T-helper 2 cell (primary cell): ENCODE measurements around the gene CCDC69.
"Not testable (repeated sequence)": the region's sequence is repeated elsewhere in the genome, so short reads cannot be mapped to it uniquely, and the experiment has no call there.

Experiments used
- DNase-seq, 5 experiments: peaks; one replicate each; pipeline versions ENCODE4 v3.0.0 to v3.0.0-alpha.2; 2012 to 2022

Gene CCDC69

DNA sequence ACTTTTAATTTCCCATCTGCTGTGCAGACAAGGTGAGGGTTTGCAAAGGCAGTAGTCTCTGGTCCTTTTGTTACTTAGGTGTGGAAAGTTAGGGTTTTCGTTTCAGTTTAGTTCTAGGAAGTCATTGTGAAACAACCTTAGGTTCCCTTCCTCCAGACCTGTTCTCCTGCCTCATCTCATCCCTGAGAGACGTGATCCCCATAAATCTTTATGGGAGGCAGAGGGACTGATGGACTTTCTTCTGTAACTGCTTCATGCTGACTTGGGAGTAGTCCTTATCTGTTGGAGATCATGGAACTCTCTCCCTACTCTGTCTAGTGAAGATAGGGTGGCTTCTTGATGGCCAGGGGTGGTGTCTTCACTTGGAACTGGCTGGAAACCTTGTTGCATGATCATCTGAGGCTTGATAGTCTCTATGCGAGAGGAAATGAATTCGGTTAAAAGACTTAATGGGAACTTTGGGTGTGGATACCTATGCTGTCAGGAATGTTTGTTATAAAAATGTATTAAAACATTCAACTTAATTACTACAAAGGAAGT, 21.9 kb upstream of the CCDC69 start:
- DNase-seq = no peak

DNA sequence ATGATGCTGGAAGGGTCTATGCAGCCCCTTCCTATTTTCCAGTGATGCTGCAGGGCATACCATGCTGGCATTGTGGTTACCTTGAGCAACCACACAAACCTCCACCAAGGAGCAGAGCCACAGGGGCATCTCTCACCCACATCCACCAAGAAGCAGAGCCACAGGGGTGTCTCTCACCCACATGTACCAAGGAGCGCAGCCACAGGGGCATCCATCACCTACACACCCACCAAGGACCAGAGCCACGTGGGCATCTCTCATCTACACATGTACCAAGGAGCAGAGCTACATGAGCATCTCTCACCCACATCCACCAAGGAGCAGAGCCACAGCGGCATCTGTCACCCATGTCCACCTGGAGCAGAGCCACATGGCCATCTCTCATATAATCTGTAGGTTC, 20.3 kb upstream of the CCDC69 start:
- DNase-seq = peak in 1 of 5 experiments; percentile 79

DNA sequence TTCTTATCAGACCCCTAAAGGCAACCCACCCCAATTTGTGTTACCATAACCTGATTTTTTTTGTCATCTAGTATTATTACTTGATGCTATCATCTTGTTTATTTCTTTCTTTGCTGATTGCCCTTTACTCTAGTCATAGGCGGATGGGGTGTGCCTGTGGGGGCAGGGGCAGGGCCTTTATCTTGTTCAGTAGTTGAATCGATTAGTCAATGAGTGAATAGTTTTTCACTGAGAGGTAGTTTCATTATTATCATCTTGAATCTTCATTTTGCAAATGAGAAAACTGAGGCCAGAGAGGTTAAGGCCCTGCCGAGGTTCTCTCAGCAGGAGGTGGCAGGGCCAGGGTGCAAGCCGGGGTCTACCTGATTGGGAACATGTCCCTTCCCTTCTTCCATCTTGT, 19.7 kb upstream of the CCDC69 start:
- DNase-seq = peak in 2 of 5 experiments; percentile 16 to 79

DNA sequence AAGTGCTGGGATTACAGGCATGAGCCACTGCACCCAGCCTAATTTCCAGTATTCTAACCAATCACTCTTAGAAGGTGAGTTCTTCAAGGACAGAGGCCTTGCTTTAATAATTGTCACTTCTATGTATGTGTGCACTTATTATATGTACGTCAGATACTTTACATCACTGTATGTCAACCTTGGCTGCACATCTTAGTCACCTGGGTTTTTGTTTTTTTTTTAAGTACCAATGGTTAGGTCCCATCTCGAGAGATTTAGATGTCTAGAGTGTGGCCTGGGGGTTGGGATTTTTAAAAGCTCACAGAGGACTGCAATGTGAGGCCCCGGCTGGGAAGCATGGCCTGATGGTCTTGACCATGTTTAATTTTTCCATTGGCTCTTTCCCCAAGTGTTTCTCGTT, 19.2 kb upstream of the CCDC69 start:
- no peak for DNase-seq

GRCh38 chr5:151240924-151241635, 17.2 kb upstream of the CCDC69 start:
- DNase-seq = no peak

DNA sequence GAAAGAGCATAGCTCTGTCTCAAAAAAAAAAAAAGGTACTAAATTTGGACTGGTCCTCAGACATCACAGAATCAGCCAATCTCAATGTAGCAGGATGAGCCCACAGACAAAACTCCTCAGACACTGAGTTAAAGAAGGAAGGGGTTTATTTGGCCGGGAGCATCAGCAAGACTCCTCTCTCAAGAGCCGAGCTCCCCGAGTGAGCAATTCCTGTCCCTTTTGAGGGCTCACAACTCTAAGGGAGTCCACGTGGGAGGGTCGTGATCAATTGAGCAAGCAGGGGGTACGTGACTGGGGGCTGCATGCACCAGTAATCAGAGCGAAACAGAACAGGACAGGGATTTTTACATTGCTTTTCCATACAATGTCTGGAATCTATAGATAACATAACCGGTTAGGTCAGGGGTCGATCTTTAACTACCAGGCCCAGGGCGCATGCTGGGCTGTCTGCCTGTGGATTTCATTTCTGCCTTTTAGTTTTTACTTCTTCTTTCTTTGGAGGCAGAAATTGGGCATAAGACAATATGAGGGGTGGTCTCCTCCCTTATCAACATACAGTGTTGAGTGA, 16.5 kb upstream of the CCDC69 start:
- not testable (repeated sequence) for DNase-seq

DNA sequence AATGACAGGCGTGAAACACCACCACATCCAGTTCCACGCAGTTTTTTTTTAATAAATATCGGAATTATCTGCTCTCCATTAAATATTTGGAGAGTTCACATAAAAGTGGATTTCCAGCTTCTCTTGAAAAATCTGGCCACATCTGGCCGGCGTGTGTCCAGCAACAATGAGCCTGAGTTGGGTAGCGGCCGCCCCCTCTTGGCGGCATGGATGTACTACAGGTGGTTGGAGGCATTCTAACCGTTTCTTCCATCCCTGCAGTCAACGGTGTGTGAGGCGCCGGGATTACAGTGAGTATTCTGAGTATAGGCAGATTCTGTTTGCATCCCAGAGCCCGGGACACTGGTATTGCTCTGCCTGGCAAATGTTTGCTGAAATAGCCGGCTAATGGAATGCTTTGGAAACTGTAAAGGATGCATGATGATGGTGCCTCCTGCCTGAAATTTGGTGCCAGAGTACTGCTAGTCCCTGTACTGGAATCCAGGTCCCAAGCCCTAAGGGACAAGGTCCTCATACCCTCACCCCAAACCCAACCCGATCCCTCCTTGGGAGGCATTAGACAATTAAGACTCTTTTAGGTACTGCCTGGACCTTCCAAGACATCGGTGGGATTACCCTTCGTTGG, 15.5 kb upstream of the CCDC69 start:
- peak in 3 of 5 experiments; percentile 37 to 39 (median 39) for DNase-seq

DNA sequence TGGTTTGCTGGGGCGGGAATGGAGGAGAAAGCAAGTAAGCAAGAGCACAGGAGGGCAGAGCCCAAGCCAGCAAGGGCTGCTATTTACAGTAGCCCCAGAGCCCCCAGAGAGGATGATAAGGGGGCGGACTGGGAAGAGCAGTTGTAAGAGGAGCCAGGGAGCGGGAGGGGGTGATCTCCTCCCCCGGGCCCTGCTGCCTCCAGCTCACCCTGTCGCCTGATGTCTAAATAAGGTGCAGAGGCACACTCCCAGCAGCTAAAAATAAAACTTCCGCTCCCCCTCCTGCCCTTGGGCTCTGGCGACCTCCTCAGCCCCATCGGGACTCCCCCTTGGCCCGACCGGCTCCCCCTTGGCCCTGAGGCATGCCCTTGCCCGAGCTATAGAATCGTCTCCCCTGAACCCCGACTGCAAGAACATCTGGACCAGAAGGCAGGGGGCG, 14.4 kb upstream of the CCDC69 start:
- no peak for DNase-seq

GRCh38 chr5:151237685-151238084, 13.8 kb upstream of the CCDC69 start:
- DNase-seq = no peak

- no peak for DNase-seq
Measured at GRCh38 chr5:151236888-151237287, 13.0 kb upstream of the CCDC69 start.

DNA sequence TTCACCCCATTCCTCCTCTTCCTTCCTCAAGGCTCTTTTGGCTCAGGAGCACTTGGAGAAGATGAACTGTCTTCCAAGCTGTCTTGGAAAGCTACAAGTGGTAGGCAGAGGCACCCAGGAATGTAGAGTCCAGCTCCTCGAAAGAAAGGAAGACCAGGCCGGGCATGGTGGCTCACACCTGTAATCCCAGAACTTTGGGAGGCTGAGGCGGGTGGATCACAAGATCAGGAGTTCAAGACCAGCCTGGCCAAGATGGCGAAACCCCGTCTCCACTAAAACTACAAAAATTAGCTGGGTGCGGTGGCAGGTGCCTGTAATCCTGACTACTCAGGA, 11.3 kb upstream of the CCDC69 start:
- DNase-seq = not testable (repeated sequence)

DNA sequence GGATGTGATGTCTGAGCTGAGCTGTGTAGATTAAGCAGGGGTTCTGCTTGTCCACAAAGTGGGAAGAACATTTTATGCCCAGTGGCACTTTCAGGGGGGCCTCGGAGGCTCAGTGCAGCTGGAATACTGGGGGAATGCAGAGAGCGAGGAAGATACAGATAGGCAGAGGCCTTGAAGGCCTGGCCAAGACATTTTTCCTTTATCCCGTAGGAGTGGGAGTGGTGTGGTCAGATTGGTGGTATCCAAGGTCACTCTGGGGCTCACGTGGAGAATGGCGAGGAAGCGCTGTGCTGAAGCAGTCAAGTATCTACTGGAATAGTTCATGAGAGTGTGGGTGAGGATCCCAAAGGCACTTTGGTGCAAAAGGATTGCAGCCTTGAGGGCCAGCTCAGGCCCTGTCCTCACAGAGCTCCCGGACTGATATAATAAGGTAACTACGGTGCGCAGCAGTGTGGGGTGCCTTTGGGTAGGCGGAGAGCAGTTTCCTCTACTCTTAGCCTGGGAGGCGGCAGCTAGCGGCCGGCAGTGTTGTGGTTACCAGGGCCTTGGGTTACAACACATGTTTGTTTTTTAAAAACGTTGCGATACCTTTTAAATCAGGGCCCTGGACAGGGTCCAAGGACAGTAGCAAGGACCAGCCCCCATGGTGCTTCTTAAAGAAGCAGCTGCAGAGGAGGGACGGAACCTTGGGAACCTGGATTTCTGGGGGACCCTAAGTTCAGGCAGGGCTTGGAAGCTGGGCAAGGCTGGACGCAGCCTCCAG, 10.8 kb upstream of the CCDC69 start:
- DNase-seq = peak in 1 of 5 experiments; percentile 45

- DNase-seq = no peak
Measured at GRCh38 chr5:151233616-151234085, 9.8 kb upstream of the CCDC69 start.

DNA sequence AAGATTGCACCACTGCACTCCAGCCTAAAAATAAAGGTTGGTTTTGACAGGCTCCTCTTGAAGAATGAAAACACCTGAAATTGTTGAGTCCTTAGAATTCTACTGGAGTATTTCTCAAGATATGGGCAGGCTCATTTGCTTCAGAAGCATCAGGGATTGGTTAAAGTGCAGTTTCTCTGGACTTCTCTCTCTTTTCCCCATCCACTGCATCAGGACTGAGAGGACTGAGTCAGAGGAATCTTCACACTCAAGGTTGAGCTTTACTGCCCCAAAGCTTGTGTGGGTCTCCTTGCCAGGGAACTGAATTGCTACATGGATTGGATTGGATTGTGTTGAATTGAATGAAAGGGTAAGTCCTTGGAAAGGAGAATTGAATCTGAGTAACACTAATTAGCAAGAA, 7.5 kb upstream of the CCDC69 start:
- no peak for DNase-seq

GRCh38 chr5:151230048-151230680, 6.3 kb upstream of the CCDC69 start:
- no peak for DNase-seq

DNA sequence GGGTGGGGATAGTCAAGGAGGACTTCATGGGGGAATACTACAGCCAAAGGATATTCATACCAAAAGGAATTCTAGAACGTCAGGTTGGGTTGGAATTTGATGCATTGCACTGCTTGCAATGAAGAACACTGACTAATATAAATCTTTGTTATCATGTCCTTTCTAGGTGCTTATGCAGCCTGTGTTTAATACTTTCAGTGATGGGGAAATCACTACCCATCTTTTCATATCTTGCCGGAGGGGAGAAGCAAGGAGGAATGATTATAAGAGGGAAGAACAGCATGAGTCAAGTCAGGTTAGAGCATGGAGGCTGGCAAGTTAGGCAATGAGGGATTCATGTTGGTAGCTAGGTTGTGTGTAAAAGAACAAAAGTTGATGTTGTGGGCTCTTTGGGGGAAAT, 5.1 kb upstream of the CCDC69 start:
- no peak for DNase-seq

DNA sequence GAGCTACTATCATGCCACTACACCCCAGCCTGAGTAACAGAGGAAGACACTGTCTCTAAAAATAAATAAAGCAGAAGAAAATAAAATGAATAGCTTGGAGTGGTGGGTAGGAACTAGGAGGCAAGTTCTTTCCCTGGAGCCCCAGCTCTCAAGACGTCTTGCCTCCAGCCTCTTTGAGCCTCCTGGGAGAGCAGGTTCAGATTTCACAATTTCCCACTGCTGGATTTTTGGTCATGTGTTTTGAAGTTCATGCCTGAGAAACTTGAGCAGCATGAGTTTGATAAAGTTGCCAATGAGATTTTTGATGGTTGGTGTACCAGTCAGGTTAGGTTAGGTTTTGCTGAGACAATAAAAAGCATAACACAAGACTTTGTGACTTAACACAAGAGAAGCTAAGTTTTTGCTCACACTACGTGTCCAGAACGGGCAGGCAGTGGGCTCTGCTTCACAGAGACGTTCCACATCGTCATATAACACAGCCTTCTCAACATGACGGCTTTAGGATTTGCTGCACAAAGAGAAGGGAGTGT, 4.1 kb upstream of the CCDC69 start:
- no peak for DNase-seq

- DNase-seq = no peak
Measured at GRCh38 chr5:151225475-151225874, 1.6 kb upstream of the CCDC69 start.

DNA sequence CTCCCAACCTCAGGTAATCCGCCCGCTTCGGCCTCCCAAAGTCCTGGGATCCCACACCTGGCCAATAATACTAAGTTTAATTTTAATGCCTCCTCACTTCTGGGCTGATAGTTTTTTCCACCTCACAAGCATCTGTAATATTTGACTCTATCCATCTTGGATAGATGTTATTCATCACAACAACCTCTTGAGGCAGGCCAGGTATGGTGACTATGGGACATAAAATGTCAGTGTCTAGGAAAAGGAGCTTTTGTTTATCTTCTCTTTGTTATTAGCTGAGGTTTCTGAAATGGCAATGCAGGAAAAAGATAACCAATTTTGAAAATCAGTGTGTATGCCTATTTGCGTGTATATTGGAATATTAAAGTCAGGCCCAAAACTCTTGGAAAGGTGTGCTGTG, 1.2 kb upstream of the CCDC69 start:
- no peak for DNase-seq

DNA sequence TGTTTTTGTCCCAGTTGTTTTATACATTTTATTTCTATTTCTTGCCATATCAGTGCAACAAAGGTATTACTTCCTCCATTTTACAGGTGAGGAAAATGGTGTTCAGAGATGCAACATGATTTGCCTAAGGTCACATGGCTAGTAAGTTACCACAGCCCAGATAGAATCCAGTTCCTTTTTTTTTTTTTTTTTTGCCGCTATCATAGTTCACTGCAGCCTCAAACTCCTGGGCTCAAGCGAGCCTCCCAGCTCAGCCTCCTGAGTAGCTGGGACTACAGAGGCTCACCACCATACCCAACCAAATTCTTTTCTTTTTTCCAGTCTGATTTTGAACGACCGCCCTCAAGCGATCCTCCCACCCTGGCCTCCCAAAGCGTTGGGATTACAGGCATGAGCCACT, 480 bp upstream of the CCDC69 start:
- peak in 1 of 5 experiments; percentile 55 for DNase-seq

GRCh38 chr5:151222790-151223446, 974 bp downstream of the CCDC69 start:
- peak in 4 of 5 experiments; percentile 14 to 81 (median 38) for DNase-seq
